Stimulated activated CD4-positive, alpha-beta T cell treated with anti-CD3 and anti-CD28 coated beads, TNF-alpha, amount 100 ng/mL, for 48 hours (primary cell): ENCODE data around the gene CCDC24.

Source experiments
- DNase-seq, 3 donors: peaks; one replicate each; pipeline ENCODE4 v3.0.0-alpha.2; 2020; ENCODE audit warnings: low read depth in 3 of 3

CCDC24 gene

GRCh38 chr1:44040418-44040817 lies 49.0 kb downstream of the CCDC24 start:
- no peak for DNase-seq

GRCh38 chr1:44040846-44041245 lies 49.4 kb downstream of the CCDC24 start:
- DNase-seq = no peak

- DNase-seq = no peak
Observed at GRCh38 chr1:44043176-44044070, 52.0 kb downstream of the CCDC24 start.

GRCh38 chr1:44044071-44044801 lies 52.8 kb downstream of the CCDC24 start:
- DNase-seq = no peak

GRCh38 chr1:44045064-44045463 lies 53.7 kb downstream of the CCDC24 start:
- no peak for DNase-seq
